Islet precursor cell (in vitro differentiated cells): ENCODE data around the gene GRB10.

Source experiments
- DNase-seq: peaks from one replicate; pipeline ENCODE4 v3.0.0-alpha.2; 2018

Gene GRB10

GRCh38 chr7:50651271-50651989, 131.3 kb downstream of the GRB10 start:
- peak; percentile 31 for DNase-seq

- DNase-seq, result peak; percentile 41
Measured at GRCh38 chr7:50650057-50650664, 132.5 kb downstream of the GRB10 start.

- DNase-seq, result peak; percentile 23
Measured at GRCh38 chr7:50649259-50649885, 133.3 kb downstream of the GRB10 start.

GRCh38 chr7:50648570-50649169, 134.0 kb downstream of the GRB10 start:
- peak; percentile 53 for DNase-seq

GRCh38 chr7:50648076-50648475, 134.6 kb downstream of the GRB10 start:
- DNase-seq, result peak; percentile 32

GRCh38 chr7:50647286-50647980, 135.3 kb downstream of the GRB10 start:
- peak; percentile 37 for DNase-seq

GRCh38 chr7:50646069-50646468, 136.6 kb downstream of the GRB10 start:
- DNase-seq, result no peak

- DNase-seq, result peak; percentile 12
Measured at GRCh38 chr7:50645186-50645585, 137.5 kb downstream of the GRB10 start.

GRCh38 chr7:50644586-50644985, 138.1 kb downstream of the GRB10 start:
- peak; percentile 26 for DNase-seq

GRCh38 chr7:50644114-50644513, 138.6 kb downstream of the GRB10 start:
- DNase-seq, result peak; percentile 14

GRCh38 chr7:50641442-50642405, 141.0 kb downstream of the GRB10 start:
- DNase-seq, result peak; percentile 65

- DNase-seq, result peak; percentile 22
Measured at GRCh38 chr7:50640779-50641178, 141.9 kb downstream of the GRB10 start.

GRCh38 chr7:50640256-50640655, 142.4 kb downstream of the GRB10 start:
- DNase-seq, result peak; percentile 36

GRCh38 chr7:50637725-50638643, 144.7 kb downstream of the GRB10 start:
- DNase-seq, result no peak

- no peak for DNase-seq
Measured at GRCh38 chr7:50634378-50634777, 148.3 kb downstream of the GRB10 start.

- DNase-seq, result no peak
Measured at GRCh38 chr7:50633414-50633710, 149.3 kb downstream of the GRB10 start.

GRCh38 chr7:50632561-50633413, 149.9 kb downstream of the GRB10 start:
- DNase-seq, result peak; percentile 79

- no peak for DNase-seq
Measured at GRCh38 chr7:50631639-50632038, 151.1 kb downstream of the GRB10 start.

GRCh38 chr7:50631100-50631499, 151.6 kb downstream of the GRB10 start:
- DNase-seq, result no peak
